ENCODE measurements around the gene CDH23.
A peak's percentile ranks its signal among the peaks of the same experiment; 100 is the strongest.

The CDH23 gene

DNA sequence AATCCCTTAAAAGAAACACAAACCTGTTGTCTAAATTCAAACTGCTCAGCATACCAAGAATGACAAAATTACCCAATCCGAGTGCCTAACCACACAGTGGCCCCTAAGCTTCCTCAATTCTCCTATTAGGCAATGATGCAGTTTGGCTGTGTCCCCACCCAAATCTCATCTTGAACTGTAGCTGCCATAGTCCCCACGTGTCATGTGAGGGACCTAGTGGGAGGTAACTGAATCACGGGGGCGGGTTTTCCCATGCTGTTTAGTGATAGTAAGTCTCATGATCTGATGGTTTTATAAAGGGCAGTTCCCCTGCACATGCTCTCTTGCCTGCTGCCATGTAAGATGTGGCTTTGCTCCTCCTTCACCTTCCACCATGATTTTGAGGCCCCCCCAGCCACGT lies 432.5 kb downstream of the CDH23 start:
- Histone ChIP-seq H3K36me3 (ENCODE audit: control insufficient read depth, insufficient read depth, low read length) (peaks cover 41% of the 10 kb centered on the region), H3K9ac (ENCODE audit: low read length) (no peak overlapping the region), H3K27ac (ENCODE audit: low read depth, low read length) (no peak overlapping the region), H3K4me3 (ENCODE audit: low read length) (no peak overlapping the region), H3K4me1 (ENCODE audit: control insufficient read depth, insufficient read depth, low read length) (no peaks in the 10 kb centered on the region), H3K27me3 (ENCODE audit: control insufficient read depth, insufficient read depth, low read length) (no peaks in the 10 kb centered on the region)

DNA sequence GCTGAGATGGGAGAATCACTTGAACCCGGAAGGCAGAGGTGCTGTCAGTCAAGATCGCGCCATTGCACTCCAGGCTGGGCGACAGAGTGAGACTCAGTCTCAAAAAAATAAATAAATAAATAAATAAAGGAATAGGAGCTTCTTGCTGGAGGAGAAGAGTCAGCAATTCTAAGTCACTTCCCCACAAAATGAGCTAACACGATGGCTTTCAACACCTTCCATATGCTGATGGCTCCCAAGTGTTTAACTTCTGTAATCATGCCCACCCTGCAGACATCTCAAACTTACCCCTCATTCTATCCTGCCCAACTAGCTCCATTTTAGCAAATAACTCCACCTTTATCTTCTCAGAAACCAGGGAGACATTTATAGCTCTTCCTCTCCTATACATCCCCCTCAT lies 433.2 kb downstream of the CDH23 start:
- Histone ChIP-seq H3K4me1 (ENCODE audit: control insufficient read depth, insufficient read depth, low read length) (no peaks in the 10 kb centered on the region), H3K27me3 (ENCODE audit: control insufficient read depth, insufficient read depth, low read length) (no peaks in the 10 kb centered on the region), H3K9ac (ENCODE audit: low read length) (no peak overlapping the region), H3K27ac (ENCODE audit: low read depth, low read length) (no peak overlapping the region), H3K4me3 (ENCODE audit: low read length) (no peak overlapping the region), H3K36me3 (ENCODE audit: control insufficient read depth, insufficient read depth, low read length) (peaks cover 37% of the 10 kb centered on the region)

DNA sequence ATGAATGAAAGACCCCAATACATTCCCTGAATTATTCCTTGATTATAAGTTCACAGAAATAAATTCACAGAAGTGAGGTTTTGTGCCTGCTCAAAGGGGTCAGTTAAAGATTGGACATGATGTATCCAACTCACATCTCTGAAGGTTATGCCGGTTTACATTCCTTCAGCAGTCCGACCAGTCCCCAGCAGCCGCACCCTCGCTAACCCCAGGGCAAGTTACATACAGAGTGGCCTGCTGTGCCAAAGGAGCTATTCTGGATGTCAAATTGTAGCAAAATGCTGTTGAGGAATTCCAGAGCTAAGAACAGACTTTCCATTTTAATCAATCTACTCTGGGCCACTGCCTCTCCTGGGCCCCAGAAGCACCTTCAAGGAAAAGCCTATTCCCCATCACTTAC lies 434.0 kb downstream of the CDH23 start:
- Histone ChIP-seq H3K4me3 (ENCODE audit: low read length) (no peak overlapping the region), H3K4me1 (ENCODE audit: control insufficient read depth, insufficient read depth, low read length) (peaks cover under 1% of the 10 kb centered on the region), H3K9ac (ENCODE audit: low read length) (no peak overlapping the region), H3K36me3 (ENCODE audit: control insufficient read depth, insufficient read depth, low read length) (peaks cover 30% of the 10 kb centered on the region), H3K27me3 (ENCODE audit: control insufficient read depth, insufficient read depth, low read length) (no peaks in the 10 kb centered on the region), H3K27ac (ENCODE audit: low read depth, low read length) (no peak overlapping the region)

DNA sequence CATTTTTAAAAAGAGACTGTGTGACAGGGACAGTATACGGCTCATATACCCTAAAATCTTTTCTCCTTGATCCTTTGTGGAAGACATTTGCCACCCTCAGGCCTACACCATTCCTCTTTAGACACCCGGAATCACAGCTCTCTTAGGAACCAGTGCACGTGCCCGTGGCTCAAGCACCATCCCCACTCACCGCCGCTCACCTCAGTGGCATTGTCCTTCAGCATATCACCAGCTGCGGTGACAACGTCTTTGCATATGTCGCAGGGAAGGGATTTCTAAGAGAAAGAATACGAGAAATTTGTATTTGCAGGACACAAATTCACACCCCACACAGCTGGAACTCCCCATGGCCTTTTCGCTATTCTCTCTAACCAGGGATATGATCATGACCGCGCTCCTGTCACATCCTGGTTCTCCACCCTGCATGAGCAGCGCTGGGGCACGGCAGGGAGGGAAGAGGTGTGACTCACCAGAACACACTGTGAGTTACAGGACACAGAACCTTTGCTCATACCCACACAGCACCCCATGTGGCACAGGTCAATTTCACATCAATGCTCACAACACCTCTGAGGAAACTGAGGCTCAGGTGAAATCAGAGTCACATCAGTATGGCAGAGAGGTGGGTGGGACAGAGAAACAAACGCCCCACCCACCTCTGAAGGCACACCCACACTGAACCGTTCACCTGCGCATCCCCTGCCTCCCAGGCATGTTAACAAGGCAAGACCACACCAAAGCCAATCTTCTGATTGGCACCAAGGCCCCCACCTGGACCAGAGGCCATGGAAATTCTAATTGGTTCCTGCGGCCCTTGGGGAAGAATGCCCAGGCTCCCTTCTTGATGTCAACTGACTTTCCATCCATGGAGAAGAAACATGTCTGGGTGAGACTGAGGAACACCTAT lies 435.2 kb downstream of the CDH23 start:
- Histone ChIP-seq H3K9ac (ENCODE audit: low read length) (no peak overlapping the region), H3K4me1 (ENCODE audit: control insufficient read depth, insufficient read depth, low read length) (peaks cover 11% of the 10 kb centered on the region), H3K27ac (ENCODE audit: low read depth, low read length) (no peak overlapping the region), H3K36me3 (ENCODE audit: control insufficient read depth, insufficient read depth, low read length) (peaks cover 24% of the 10 kb centered on the region), H3K27me3 (ENCODE audit: control insufficient read depth, insufficient read depth, low read length) (no peaks in the 10 kb centered on the region), H3K4me3 (ENCODE audit: low read length) (no peak overlapping the region)

DNA sequence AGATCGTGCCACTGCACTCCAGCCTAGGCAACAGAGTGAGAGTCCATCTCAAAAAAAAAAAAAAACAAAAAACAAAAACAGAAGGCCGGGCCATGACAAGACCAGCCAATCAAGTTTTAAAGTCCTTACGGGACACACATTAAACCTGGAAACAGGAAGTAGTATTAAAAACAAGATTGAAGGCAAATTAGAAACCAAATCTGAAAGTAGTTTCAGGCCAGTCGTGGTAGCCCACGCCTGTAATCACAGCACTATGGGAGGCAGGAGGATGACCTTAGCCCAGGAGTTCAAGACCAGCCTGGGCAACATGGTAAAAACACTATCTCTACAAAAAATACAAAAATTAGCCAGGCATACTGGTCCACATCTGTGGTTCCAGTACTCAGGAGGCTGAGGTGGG lies 436.2 kb downstream of the CDH23 start:
- Histone ChIP-seq H3K4me1 (ENCODE audit: control insufficient read depth, insufficient read depth, low read length) (peaks cover 21% of the 10 kb centered on the region), H3K27me3 (ENCODE audit: control insufficient read depth, insufficient read depth, low read length) (no peaks in the 10 kb centered on the region), H3K4me3 (ENCODE audit: low read length) (no peak overlapping the region), H3K9ac (ENCODE audit: low read length) (no peak overlapping the region), H3K36me3 (ENCODE audit: control insufficient read depth, insufficient read depth, low read length) (peaks cover 19% of the 10 kb centered on the region), H3K27ac (ENCODE audit: low read depth, low read length) (no peak overlapping the region)

DNA sequence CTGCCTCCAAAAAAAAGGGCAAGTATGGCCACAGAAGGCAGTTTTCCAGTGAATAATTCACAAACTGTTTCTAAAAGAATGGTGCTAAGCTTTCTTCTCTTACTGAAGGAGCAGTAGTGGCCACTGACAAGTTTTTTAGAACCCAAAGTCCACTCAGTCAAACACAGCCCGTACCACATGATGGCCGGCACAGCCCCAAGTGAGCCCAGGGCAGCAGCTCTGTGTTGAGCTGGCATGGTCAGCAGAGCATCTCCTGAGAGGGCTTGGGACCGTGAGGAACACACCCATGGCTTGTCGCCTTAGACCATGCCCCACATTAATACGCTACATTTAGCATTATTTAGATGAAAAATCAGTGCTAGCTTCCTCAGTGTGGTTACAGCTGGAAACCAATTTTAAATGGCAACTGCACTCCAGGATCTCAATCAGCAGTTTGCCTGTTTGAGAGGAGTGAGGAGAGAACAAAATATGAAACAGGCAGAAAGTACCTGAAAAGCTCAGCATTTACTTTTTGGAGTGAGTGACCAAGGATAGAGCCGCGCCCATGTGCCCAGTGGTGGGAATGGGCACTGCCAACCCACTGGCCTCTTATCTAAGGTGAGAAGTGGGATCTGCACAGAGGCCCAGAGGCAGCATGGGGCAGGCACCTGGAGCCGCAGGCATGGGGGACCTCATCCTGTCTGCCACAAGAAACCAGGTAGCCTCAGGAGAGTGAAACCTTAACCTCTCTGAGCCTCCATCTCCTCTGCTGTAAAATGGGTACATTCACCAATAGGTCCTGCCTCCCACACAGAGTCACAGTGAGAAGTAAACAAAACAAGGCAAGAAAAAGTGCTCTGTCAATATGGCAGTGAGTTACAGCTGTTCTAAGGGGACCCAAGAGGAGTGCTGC lies 437.0 kb downstream of the CDH23 start:
- Histone ChIP-seq H3K4me1 (ENCODE audit: control insufficient read depth, insufficient read depth, low read length) (peaks cover 24% of the 10 kb centered on the region), H3K9ac (ENCODE audit: low read length) (no peak overlapping the region), H3K27me3 (ENCODE audit: control insufficient read depth, insufficient read depth, low read length) (no peaks in the 10 kb centered on the region), H3K27ac (ENCODE audit: low read depth, low read length) (no peak overlapping the region), H3K36me3 (ENCODE audit: control insufficient read depth, insufficient read depth, low read length) (peaks cover 17% of the 10 kb centered on the region), H3K4me3 (ENCODE audit: low read length) (no peak overlapping the region)

DNA sequence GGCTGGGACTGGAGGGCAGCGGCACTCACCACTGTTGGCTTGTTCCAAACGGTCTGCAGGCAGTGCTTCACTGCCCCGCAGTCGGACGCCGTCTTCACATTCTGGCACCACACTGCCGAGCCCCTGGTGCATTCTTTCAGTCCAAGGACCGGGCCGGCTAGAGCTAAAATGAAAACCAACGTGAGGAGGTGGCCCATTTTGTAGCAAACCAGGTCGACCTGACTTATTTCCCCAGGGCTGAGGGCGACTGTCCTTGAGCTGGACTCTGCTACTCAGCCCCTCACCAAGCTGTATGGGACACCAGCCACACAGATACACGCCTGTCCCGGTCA lies 437.6 kb downstream of the CDH23 start:
- Histone ChIP-seq H3K4me1 (ENCODE audit: control insufficient read depth, insufficient read depth, low read length) (peaks cover 26% of the 10 kb centered on the region), H3K27me3 (ENCODE audit: control insufficient read depth, insufficient read depth, low read length) (no peaks in the 10 kb centered on the region), H3K4me3 (ENCODE audit: low read length) (no peak overlapping the region), H3K27ac (ENCODE audit: low read depth, low read length) (no peak overlapping the region), H3K36me3 (ENCODE audit: control insufficient read depth, insufficient read depth, low read length) (peaks cover 17% of the 10 kb centered on the region), H3K9ac (ENCODE audit: low read length) (no peak overlapping the region)

DNA sequence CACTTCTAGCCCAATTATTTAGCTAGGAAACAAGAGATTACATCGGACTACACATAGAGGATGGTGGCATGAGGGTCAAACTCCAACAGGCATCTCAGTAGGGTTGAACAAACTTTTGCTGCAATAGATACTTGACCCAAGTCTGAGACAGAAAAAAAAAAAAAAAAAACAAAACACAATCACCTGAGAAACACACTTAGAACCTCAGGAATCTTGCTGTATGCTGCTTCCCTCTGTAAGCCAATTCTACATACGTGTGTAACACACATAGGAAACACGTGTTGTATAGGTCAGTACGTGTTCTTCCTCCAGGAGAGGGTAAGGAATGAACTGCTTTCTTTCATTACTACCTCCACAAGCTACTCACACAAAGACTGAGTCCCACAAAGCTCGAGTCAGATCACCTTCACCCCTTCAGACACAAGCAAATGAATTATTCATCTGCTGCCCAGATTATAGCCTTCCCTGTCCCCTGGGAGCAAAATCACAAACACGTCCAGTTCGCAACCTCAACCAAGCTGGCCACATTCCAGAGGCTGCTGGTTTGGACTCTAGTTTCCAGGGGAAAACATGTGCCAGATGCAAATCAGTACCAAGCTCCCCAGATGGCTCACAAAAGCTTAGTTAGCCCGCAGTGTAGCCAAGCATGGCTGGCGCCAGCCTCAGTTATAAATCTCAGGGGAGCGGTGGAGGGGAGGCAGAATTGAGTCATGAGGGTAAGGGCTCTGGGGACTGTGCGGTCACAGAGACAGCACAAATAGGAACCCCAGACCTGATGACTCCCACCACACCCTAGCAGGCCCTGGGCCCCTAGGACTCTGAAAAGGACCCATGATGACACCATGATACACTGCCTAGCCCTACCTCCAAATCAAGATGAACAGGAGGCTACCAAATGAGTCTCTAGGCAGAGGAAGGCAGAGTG lies 439.2 kb downstream of the CDH23 start:
- H3K9ac ChIP-seq (ENCODE audit: low read length) = no peak overlapping the region
- no peaks in the 10 kb centered on the region for H3K27me3 ChIP-seq (ENCODE audit: control insufficient read depth, insufficient read depth, low read length)
- peak overlapping the region; percentile 52 for H3K27ac ChIP-seq (ENCODE audit: low read depth, low read length)
- H3K36me3 ChIP-seq (ENCODE audit: control insufficient read depth, insufficient read depth, low read length) = peaks cover 6% of the 10 kb centered on the region
- peak overlapping the region; percentile 16 for H3K4me3 ChIP-seq (ENCODE audit: low read length)
- H3K4me1 ChIP-seq (ENCODE audit: control insufficient read depth, insufficient read depth, low read length) = peaks cover 32% of the 10 kb centered on the region

DNA sequence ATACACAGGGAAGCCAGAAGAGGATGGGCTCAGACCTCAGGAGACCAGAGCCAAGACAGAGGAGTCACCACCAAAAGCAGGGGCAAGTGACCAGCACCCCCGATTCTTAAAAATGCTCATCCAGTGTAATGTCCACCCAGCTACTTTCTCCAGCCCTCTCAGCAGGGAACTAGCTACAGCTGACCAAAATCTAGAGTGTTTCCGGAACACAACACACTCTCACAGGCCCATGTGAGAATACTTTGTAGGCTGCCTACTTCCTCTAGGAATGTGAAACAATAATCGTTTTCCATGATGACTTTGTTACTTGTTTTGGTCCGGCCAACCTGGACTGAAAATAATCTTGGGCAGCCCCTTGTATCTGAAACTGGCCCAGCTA lies 439.9 kb downstream of the CDH23 start:
- H3K4me3 ChIP-seq (ENCODE audit: low read length) = peak overlapping the region; percentile 16
- H3K27me3 ChIP-seq (ENCODE audit: control insufficient read depth, insufficient read depth, low read length) = no peaks in the 10 kb centered on the region
- H3K4me1 ChIP-seq (ENCODE audit: control insufficient read depth, insufficient read depth, low read length) = peaks cover 32% of the 10 kb centered on the region
- H3K9ac ChIP-seq (ENCODE audit: low read length) = no peak overlapping the region
- peaks cover 4% of the 10 kb centered on the region for H3K36me3 ChIP-seq (ENCODE audit: control insufficient read depth, insufficient read depth, low read length)
- H3K27ac ChIP-seq (ENCODE audit: low read depth, low read length) = peak overlapping the region; percentile 52

DNA sequence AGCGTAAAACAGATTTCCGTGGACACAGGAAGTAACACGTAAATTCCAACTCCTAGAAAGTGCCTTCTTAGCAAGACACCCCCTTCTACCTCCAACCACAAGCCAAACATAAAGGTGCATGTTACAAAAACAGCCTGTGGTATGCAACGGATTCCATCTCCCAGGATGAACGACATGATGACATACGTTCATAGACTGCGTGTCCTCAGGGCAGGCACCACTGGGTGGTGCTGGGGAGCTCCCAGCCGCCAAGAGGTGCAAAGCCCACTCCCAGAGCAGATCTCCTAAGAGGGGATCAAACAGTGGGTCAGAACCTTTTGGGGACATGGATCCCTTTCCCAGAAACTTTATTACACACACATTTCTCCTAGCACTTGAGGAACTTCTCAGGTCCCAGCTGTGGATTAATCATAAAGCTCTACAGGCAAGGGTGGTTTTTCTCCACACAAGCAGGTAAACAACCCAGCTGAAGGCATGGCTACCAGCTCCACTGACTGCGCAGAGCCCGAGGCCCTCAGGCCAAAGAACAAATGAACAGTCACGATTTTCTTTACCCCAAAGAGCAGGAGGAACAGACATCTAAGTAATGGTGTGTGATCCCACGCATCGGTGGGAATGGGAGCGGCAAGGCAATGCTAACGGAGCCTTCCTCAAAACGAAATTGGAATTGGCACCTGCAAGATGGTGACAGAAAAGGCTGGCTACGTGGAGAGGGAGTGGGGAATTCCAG lies 440.5 kb downstream of the CDH23 start:
- H3K4me1 ChIP-seq (ENCODE audit: control insufficient read depth, insufficient read depth, low read length) = peaks cover 32% of the 10 kb centered on the region
- no peak overlapping the region for H3K27ac ChIP-seq (ENCODE audit: low read depth, low read length)
- no peak overlapping the region for H3K4me3 ChIP-seq (ENCODE audit: low read length)

DNA sequence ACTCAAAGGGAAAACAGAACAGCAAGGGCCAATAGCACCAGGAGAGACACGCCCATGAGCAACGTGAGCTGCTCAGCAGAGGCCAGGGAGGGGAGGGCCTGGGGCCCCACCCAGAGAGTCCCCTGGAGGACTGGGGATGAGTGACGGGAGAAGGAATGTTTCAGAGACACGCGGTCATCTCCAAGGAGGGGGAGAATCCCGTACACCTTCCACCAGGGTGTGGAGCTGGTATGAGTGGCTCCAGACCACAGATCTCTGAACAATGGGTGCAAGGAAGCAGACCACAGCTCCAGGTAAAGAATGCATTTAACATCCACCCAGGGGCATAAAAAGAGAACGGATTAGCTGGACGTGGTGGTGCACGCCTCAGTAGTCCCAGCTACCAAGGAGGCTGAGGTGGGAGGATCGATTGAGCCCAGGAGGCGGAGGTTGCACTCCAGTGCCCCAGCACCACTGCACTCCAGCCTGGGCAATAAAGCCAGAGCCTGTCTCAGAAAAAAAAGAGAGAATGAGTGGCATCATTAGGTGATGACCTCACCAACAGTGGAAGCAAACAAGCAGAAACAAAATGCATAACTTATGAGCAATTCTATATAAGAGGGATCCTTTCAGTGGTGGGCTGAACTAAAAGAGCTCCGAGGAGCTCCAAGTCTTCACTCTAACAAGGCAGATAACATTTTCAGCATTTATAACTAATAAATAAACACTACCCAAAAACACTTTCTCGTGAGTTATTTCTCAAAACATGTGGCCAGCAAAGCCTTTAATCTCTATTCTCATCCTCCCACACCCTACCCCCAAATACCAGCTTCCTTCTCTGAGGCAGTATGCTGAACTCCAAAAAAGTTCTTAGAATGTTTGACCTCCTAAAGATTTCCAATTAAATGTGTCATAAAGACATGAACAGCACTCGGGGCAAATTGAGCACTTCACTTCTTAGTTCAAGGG lies 441.8 kb downstream of the CDH23 start:
- peaks cover 32% of the 10 kb centered on the region for H3K4me1 ChIP-seq (ENCODE audit: control insufficient read depth, insufficient read depth, low read length)
- H3K4me3 ChIP-seq (ENCODE audit: low read length) = no peak overlapping the region

More for the DNA sequence above, 440.5 kb downstream of the CDH23 start:
- H3K27me3 ChIP-seq (ENCODE audit: control insufficient read depth, insufficient read depth, low read length) = no peaks in the 10 kb centered on the region
- peaks cover 4% of the 10 kb centered on the region for H3K36me3 ChIP-seq (ENCODE audit: control insufficient read depth, insufficient read depth, low read length)
- no peak overlapping the region for H3K9ac ChIP-seq (ENCODE audit: low read length)

More for the DNA sequence above, 441.8 kb downstream of the CDH23 start:
- H3K27me3 ChIP-seq (ENCODE audit: control insufficient read depth, insufficient read depth, low read length) = no peaks in the 10 kb centered on the region
- H3K27ac ChIP-seq (ENCODE audit: low read depth, low read length) = no peak overlapping the region
- no peak overlapping the region for H3K9ac ChIP-seq (ENCODE audit: low read length)
- H3K36me3 ChIP-seq (ENCODE audit: control insufficient read depth, insufficient read depth, low read length) = peaks cover 3% of the 10 kb centered on the region
